ENCODE data around the gene TRNP1. TPM values are rescaled to one million over a fixed set of nuclear protein-coding genes. Genes with fewer than 3 reads are reported as not detected.

The TRNP1 gene
- polyA plus RNA-seq, 1 donor, result 3.6 TPM

GRCh38 chr1:27000817-27001460 lies 7.4 kb downstream of the TRNP1 start:
- no peak for DNase-seq

GRCh38 chr1:27001570-27002360 lies 8.3 kb downstream of the TRNP1 start:
- no peak for DNase-seq

GRCh38 chr1:27003745-27004470 lies 10.4 kb downstream of the TRNP1 start:
- DNase-seq, result no peak

DNA sequence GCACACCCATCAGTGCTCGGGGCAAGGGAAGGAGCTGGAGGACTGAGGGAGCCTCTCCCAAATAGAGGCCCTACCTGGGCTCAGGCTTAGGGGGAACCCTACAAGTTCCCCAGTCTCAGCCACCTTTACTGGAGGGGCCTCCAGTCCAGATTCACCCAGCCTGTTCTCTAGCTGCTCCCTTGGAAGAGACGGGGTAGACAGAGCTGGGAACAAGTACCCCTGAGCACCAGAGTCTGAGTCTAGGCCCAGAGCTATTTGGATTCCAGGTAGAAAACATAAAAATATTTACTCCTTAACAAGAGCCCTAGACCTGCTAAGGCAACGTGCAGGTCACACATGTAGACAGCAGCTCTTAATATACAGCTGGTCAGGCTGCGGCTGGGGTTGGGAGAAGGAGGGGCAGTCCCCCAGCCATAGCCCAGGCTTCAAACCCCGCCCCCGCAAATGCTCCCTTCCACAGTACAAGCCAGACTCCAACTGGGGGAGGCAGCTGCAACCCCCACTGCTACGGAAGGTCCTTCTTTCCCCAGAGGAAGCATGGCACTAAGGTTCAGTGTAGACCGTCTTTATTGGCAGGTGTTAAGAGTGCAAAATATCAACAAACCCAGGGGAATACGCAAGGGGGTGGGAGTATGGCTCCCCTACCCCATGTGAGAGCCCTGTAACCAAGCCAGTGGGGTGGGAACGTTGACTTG lies 11.1 kb downstream of the TRNP1 start:
- DNase-seq, result no peak

- no peak for DNase-seq
These were observed 11.7 kb downstream of the TRNP1 start for GRCh38 chr1:27005166-27005530.

DNA sequence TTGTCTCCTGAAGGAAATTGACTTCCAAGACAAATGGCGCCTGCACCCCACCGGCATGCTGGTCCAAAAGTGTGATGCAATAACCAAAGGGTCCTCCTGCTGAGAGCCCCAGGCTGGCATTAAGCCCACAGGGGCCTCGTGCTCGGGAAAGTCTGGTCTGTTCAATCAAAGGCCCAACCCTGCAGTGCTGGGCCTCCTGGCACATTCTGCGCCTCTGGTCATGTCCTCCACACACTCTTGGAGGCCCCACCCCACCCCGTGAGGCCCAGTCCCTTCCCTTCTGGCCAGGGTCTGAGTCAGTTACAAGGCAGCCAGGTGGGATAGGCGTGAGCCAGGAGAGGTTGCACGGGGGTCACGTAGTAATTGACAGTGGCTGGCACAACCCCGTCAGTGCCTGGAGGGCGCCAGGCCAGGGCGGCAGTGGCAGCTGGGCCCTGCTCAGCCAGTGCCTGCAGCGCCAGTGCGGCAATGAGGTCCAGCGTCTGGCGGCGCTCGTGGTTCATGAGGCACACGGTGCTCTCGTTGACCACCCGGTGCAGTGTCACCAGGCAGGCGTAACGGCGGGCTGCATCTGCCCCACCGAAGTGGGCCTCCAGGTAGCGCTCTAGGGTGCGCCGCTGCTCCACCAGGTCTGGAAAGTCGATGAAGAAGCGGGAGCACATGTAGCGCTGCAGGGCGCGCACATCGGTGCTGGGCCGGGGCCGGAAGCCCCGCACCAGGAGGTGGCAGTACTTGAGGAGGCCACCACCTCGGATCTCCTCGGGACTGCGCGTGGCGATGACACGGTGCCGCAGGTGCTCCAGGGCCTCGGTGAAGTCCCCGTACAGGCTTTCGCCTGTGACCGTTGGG lies 12.4 kb downstream of the TRNP1 start:
- no peak for DNase-seq

GRCh38 chr1:27006683-27007082 lies 13.2 kb downstream of the TRNP1 start:
- DNase-seq, result no peak

DNA sequence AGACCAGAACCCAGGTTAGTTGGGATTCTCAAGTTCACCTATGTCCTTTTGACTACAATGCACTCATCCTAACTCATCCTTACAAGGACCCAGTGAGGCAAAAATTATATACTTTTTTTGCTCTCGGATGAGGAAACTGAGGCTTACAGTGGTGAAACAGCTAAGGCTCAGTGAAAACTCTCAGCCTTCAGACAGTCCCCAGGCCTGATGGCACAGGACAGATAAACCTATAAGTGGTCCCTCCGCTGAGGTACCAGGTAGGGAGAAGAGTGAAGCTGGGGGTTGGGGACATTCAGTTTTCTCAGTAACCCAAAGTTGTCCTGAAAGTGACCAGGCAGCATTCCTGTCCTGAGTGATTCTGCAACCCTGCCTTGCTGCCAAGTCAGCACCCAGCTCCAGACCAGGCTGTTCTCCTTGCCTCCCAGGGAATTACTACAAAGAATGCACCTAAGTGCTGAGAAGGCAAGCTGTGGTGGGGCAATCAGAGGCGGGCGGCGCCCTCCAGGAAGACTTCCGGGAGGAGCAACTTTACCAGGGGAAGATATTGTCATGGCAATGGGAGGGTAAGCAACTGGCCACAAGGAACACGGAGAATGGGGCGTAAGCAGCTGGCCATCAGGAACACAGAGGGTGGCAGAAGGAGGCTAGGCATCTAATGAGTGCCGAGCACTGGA lies 14.6 kb downstream of the TRNP1 start:
- DNase-seq, result no peak

- no peak for DNase-seq
These were observed 16.2 kb downstream of the TRNP1 start for GRCh38 chr1:27009601-27010197.

DNA sequence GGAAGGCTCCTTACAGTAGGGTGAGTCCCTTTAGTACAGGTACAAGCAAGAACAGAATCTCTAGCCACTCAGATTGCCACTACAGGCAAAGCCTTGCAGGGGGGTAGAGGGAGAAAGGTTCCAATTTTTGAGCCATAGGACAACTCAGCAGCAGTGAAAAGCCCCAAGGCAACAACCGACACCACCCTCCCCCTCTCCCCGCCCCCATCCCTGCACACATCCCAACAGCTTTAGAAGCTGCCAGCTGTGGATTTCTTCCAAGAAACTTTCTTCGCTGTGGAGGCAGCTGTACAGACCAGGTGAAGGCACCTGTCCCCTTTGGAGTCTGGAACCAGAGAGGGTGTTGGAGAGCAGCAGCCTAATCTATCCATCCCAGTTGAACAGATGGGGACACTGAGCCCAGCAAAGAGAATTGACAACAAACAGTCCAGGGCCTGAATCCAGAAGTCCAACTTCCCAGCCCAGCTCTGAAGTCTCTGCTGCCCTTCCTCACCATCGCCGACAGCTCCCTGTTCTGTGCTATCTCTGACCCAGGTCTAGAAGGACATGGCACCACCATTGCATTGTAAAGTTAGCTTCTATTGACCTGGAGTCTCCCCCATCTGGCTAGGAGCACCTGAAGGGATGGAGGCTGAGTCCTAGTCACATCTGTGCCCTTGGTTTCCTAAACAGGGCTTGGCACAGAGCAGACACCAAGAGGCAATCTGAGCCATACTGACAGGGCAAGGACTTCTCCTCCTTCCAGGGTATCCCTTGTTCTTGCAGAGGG lies 16.9 kb downstream of the TRNP1 start:
- DNase-seq, result no peak

GRCh38 chr1:27011058-27011764 lies 17.7 kb downstream of the TRNP1 start:
- no peak for DNase-seq

- DNase-seq, result no peak
These were observed 18.6 kb downstream of the TRNP1 start for GRCh38 chr1:27011976-27012563.

- DNase-seq, result no peak
These were observed 21.8 kb downstream of the TRNP1 start for GRCh38 chr1:27015260-27015659.

- no peak for DNase-seq
These were observed 22.9 kb downstream of the TRNP1 start for GRCh38 chr1:27016376-27016775.

GRCh38 chr1:27017207-27017606 lies 23.7 kb downstream of the TRNP1 start:
- DNase-seq, result no peak

DNA sequence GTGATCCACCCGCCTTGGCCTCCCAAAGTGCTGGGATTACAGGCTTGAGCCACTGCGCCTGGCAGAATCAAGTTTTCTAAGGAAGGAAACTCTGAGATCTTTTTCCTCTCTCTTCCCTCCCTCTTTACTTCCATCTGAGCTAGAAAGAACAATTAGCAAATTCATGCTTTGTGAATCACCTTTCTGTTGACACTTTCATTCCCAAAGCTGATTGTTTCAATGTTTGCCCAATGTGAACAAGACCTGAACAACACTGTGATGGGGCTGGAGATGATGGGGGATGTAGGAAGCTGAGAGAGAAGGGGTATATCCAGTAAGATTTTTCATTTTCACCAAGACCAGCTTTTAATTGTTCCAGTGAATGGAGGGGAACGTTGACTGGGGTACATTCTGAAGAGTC lies 24.8 kb downstream of the TRNP1 start:
- no peak for DNase-seq

DNA sequence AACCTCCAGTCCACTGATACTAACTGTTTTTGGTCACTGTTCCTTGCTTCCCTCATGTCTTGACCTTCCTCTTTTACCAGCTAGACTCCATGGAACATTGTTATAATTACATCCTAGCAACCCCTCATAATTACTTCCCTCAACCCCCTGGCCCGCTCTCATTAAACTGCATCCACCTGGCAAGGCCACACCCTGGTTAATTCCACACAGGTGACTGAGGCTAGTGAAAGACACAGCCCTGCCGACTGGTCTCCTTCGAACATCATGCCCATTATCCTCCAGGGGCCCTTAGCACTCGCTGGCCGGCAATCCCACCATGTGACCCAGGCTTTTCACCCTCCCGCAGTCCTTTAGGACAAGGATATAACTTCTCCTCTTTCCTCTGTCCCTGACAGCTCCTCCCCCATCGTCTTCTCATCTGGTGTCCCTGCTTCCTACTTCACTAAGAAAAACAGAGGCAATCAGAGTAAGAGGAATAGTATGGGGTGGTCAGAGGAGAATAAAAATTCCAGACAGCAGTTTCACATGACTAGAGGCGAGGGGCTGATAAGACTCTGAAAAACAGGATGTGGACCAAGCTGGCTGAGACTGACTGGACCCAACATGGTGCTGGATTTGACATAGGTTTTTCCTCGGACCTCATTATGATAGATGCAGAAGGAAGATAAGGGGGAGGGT lies 28.0 kb downstream of the TRNP1 start:
- DNase-seq, result no peak

DNA sequence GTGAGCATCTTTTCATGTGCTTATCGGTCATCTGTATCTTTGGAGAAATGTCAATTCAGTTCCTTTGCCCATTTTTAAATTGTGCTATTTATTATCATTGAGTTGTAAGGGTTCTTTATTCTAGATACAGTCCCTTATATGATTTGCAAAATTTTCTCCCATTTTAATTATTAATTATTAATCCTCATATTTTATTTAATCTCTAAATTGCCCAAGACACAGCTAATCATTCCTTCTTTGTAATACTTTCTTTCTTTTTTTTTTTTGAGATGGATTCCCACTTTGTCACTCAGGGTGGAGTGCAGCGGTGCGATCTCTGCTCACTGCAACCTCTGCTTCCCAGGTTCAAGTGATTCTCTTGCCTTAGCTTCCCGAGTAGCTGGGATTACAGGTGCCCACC lies 32.2 kb downstream of the TRNP1 start:
- no peak for DNase-seq
